SU-DHL-6 (cell line): ENCODE data around the gene RLN1.
A peak's percentile ranks its signal among the peaks of the same experiment; 100 is the strongest.
"Not testable (repeated sequence)": the region's sequence is repeated elsewhere in the genome, so short reads cannot be mapped to it uniquely, and the experiment has no call there.

Experiments used
- H2AFZ ChIP-seq: fragments of 200-600 bp; sonication (generic); 2 replicates; pipeline ENCODE4 v1.6.1; 2014; ENCODE audit warnings: low read depth, mild to moderate bottlenecking, moderate library complexity, mixed read lengths, antibody characterized with exemption, low read length; ENCODE audit not compliant: severe bottlenecking
- H3F3A ChIP-seq: fragments of 200-600 bp; shearing (Covaris generic); 2 replicates; pipeline ENCODE4 v1.6.0; 2016; ENCODE audit warnings: antibody characterized with exemption, mild to moderate bottlenecking; ENCODE audit not compliant: insufficient read depth
- H3K27ac ChIP-seq: fragments of 200-600 bp; sonication (generic); 2 replicates; pipeline ENCODE4 v1.5.1; 2016; ENCODE audit warnings: low read depth, mild to moderate bottlenecking, low read length, moderate library complexity, mixed read lengths
- H3K27me3 ChIP-seq: fragments of 200-600 bp; sonication (generic), shearing (Covaris generic); 2 replicates; pipeline ENCODE4 v1.6.0; 2014; ENCODE audit warnings: mild to moderate bottlenecking, low read length
- H3K36me3 ChIP-seq: fragments of 200-600 bp; sonication (generic); 2 replicates; pipeline ENCODE4 v1.6.1; 2014; ENCODE audit warnings: mild to moderate bottlenecking, low read length, mixed read lengths
- H3K4me2 ChIP-seq: fragments of 300-600, 200-600 bp; shearing (Covaris generic), sonication (generic); 2 replicates; pipeline ENCODE4 v1.6.0; 2014; ENCODE audit warnings: low read length, low read depth, mild to moderate bottlenecking; ENCODE audit not compliant: poor library complexity, severe bottlenecking
- H3K4me3 ChIP-seq: fragments of 200-600 bp; sonication (generic); 2 replicates; pipeline ENCODE4 v1.5.1; 2014; ENCODE audit warnings: antibody characterized with exemption, low read length, mild to moderate bottlenecking, mixed read lengths; ENCODE audit not compliant: insufficient read depth, poor library complexity, severe bottlenecking
- H3K79me2 ChIP-seq: fragments of 200-600 bp; sonication (generic); 2 replicates; pipeline ENCODE4 v1.6.1; 2014; ENCODE audit warnings: mild to moderate bottlenecking, low read length, moderate library complexity; ENCODE audit not compliant: insufficient read depth
- H3K9ac ChIP-seq: fragments of 200-600 bp; sonication (generic); 2 replicates; pipeline ENCODE4 v1.7.0; 2014; ENCODE audit warnings: mild to moderate bottlenecking, low read length
- H3K9me2 ChIP-seq: fragments of 200-600 bp; sonication (generic); replicated peaks from 2 replicates; pipeline ENCODE4 v1.6.1; 2014; ENCODE audit warnings: low read length; ENCODE audit not compliant: insufficient read depth
- H3K9me3 ChIP-seq: fragments of 200-600 bp; sonication (generic); 2 replicates; pipeline ENCODE4 v1.6.1; 2014; ENCODE audit warnings: low read length, mixed read lengths; ENCODE audit not compliant: insufficient read depth
- H4K20me1 ChIP-seq: fragments of 200-600 bp; sonication (generic); 2 replicates; pipeline ENCODE4 v1.6.1; 2014; ENCODE audit warnings: low read depth, mild to moderate bottlenecking, antibody characterized with exemption, low read length, moderate library complexity, mixed read lengths
- EZH2phosphoT487 ChIP-seq: fragments of 200-600 bp; sonication (generic), shearing (Covaris generic); conservative IDR thresholded peaks from 2 replicates; pipeline ENCODE4 v1.6.1; 2018; ENCODE audit warnings: mild to moderate bottlenecking, antibody characterized with exemption, low read length, moderate library complexity, mixed read lengths
- TF ChIP-seq, protein P1 (sequence below): fragments of 200-600 bp; sonication (generic); IDR thresholded peaks from one replicate; pipeline ENCODE4 v1.5.1; 2017; ENCODE audit warnings: antibody characterized with exemption, mild to moderate bottlenecking, low read length, moderate library complexity; ENCODE audit not compliant: insufficient read depth, poor library complexity, severe bottlenecking

Gene RLN1, protein sequence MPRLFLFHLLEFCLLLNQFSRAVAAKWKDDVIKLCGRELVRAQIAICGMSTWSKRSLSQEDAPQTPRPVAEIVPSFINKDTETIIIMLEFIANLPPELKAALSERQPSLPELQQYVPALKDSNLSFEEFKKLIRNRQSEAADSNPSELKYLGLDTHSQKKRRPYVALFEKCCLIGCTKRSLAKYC

DNA sequence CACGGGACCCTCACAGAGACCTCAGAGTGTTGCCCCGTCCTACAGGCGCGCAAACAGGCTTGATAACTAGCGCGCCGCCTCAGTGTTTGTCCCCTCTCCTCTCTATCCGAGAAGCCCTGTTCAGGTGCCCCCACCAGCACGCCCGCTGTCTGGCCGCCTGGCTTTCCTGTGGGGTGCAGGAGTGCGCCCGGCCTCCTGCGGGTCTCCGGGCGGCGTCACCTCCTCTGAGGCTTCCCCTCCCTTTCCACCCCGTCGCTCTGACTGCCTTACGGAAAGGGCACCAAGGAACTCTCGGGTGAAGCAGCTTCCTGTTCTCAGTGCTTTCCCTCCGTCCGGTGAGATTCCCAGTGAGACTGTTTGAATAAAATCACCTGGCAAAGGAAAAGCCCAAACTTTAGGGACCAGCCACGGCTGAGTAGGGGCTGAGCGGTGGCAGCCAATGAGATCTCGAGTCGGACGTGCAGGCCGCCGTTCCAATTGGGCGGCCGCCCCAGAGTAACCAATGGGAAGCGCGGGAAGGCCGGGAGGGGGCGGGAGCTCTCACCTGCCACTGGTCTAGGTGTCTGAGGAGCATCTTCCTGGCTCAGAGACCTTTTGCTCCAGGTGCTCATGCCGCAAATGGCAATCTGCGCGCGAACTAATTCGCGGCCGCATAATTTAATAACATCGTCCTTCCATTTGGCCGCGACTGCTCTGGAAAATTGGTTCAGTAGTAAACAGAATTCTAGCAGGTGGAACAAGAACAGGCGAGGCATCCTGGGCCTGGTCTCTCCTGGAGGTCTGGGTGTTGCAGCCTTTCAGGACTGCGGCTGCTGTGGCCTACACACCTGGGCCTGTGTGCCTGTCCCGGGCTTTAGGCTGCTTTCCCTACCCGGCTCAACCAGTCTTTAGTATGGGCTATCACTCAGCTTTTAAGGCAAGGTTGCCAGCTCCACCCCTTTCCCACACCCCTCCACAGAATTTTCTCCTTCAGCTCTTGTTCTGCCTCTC lies at the start of gene RLN1:
TSS of gene RLN1 (minus strand) at position 885 of the 990 bp plus-strand sequence. CDS start at position 755, 130 bp downstream.
- Histone ChIP-seq H3K9ac (peak within 1 kb of the TSS; percentile 16; the same call in 1 of the 2 replicates), H2AFZ (peak within 1 kb of the TSS; percentile 99), H3K4me2 (peak within 1 kb of the TSS; percentile 43)
- not testable (repeated sequence) for H3K9me3 ChIP-seq, H3K27me3 ChIP-seq, H3F3A ChIP-seq, H3K9me2 ChIP-seq, H3K4me3 ChIP-seq, H3K36me3 ChIP-seq, H3K79me2 ChIP-seq, H4K20me1 ChIP-seq, H3K27ac ChIP-seq

GRCh38 chr9:5389109-5389732 lies 49.5 kb upstream of the RLN1 start:
- TF ChIP-seq, protein P1, sequence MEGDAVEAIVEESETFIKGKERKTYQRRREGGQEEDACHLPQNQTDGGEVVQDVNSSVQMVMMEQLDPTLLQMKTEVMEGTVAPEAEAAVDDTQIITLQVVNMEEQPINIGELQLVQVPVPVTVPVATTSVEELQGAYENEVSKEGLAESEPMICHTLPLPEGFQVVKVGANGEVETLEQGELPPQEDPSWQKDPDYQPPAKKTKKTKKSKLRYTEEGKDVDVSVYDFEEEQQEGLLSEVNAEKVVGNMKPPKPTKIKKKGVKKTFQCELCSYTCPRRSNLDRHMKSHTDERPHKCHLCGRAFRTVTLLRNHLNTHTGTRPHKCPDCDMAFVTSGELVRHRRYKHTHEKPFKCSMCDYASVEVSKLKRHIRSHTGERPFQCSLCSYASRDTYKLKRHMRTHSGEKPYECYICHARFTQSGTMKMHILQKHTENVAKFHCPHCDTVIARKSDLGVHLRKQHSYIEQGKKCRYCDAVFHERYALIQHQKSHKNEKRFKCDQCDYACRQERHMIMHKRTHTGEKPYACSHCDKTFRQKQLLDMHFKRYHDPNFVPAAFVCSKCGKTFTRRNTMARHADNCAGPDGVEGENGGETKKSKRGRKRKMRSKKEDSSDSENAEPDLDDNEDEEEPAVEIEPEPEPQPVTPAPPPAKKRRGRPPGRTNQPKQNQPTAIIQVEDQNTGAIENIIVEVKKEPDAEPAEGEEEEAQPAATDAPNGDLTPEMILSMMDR: no peak
- TF ChIP-seq EZH2phosphoT487: no peak
- Histone ChIP-seq H3K36me3 (no peaks in the 10 kb centered on the region), H4K20me1 (no peaks in the 10 kb centered on the region), H3K4me2 (no peak overlapping the region), H3K9me3 (no peaks in the 10 kb centered on the region), H3K27ac (no peak overlapping the region), H3K27me3 (no peaks in the 10 kb centered on the region), H3K9ac (no peak overlapping the region), H2AFZ (no peak overlapping the region), H3F3A (no peaks in the 10 kb centered on the region), H3K4me3 (no peak overlapping the region), H3K79me2 (no peaks in the 10 kb centered on the region), H3K9me2 (no peaks in the 10 kb centered on the region)

- Histone ChIP-seq H3K27me3 (no peaks in the 10 kb centered on the region), H3K9me3 (no peaks in the 10 kb centered on the region), H3K79me2 (no peaks in the 10 kb centered on the region), H3K4me2 (no peak overlapping the region), H3K4me3 (no peak overlapping the region), H3K9me2 (no peaks in the 10 kb centered on the region), H2AFZ (no peak overlapping the region), H3K36me3 (no peaks in the 10 kb centered on the region), H4K20me1 (no peaks in the 10 kb centered on the region), H3K9ac (no peak overlapping the region), H3K27ac (no peak overlapping the region), H3F3A (no peaks in the 10 kb centered on the region)
- TF ChIP-seq EZH2phosphoT487: no peak
- TF ChIP-seq, protein P1: no peak
Measured at GRCh38 chr9:5388026-5388819, 48.5 kb upstream of the RLN1 start.
